Loucy (cell line): ENCODE measurements around the gene KIF13A.

Experiments used
- H2AFZ ChIP-seq: fragments of 200-600 bp; sonication (generic); 2 replicates; pipeline ENCODE4 v1.6.0; 2016; ENCODE audit warnings: antibody characterized with exemption, mild to moderate bottlenecking, low read length, moderate library complexity
- H3F3A ChIP-seq: fragments of 200-600 bp; 2 replicates; pipeline ENCODE4 v1.6.0; 2016; ENCODE audit warnings: antibody characterized with exemption, low read depth, mild to moderate bottlenecking
- H3K27me3 ChIP-seq: fragments of 200-600 bp; sonication (generic); 2 replicates; pipeline ENCODE4 v1.6.1; 2014; ENCODE audit warnings: low read length, mild to moderate bottlenecking; ENCODE audit not compliant: insufficient read depth, poor library complexity, severe bottlenecking
- H3K36me3 ChIP-seq: fragments of 200-600 bp; sonication (generic); 2 replicates; pipeline ENCODE4 v1.6.1; 2016; ENCODE audit warnings: low read length; ENCODE audit not compliant: insufficient read depth
- H3K4me1 ChIP-seq: fragments of 200-600 bp; sonication (generic); 2 replicates; pipeline ENCODE4 v1.5.1; 2014; ENCODE audit warnings: low read length, mild to moderate bottlenecking; ENCODE audit not compliant: insufficient read depth, poor library complexity, severe bottlenecking
- H3K4me2 ChIP-seq: fragments of 200-600 bp; sonication (generic); 2 replicates; pipeline ENCODE4 v1.6.0; 2014; ENCODE audit warnings: antibody characterized with exemption, low read length, low read depth, mild to moderate bottlenecking; ENCODE audit not compliant: poor library complexity, severe bottlenecking
- H3K4me3 ChIP-seq: fragments of 200-600 bp; sonication (generic); 2 replicates; pipeline ENCODE4 v1.5.1; 2014; ENCODE audit warnings: low read length, mild to moderate bottlenecking, mixed read lengths; ENCODE audit not compliant: poor library complexity, severe bottlenecking
- H3K79me2 ChIP-seq: fragments of 200-600 bp; sonication (generic); 2 replicates; pipeline ENCODE4 v1.6.1; 2014; ENCODE audit warnings: low read length; ENCODE audit not compliant: insufficient read depth
- H3K9ac ChIP-seq: fragments of 200-600 bp; sonication (generic); 2 replicates; pipeline ENCODE4 v1.6.0; 2014; ENCODE audit warnings: mild to moderate bottlenecking, low read depth, low read length, moderate library complexity; ENCODE audit not compliant: poor library complexity, severe bottlenecking
- H3K9me2 ChIP-seq: fragments of 200-600 bp; sonication (generic); replicated peaks from 2 replicates; pipeline ENCODE4 v1.6.1; 2016; ENCODE audit warnings: low read depth, low read length, mixed read lengths
- H3K9me3 ChIP-seq: fragments of 200-600 bp; sonication (generic); 2 replicates; pipeline ENCODE4 v1.6.1; 2014; ENCODE audit warnings: mild to moderate bottlenecking, antibody characterized with exemption, low read length, low read depth; ENCODE audit not compliant: insufficient read depth
- H4K20me1 ChIP-seq: fragments of 200-600 bp; sonication (generic); 2 replicates; pipeline ENCODE4 v1.6.0; 2014; ENCODE audit warnings: antibody characterized with exemption, low read length, mild to moderate bottlenecking; ENCODE audit not compliant: insufficient read depth, poor library complexity, severe bottlenecking
- EZH2phosphoT487 ChIP-seq: fragments of 200-600 bp; IDR thresholded peaks from 2 replicates; pipeline ENCODE4 v1.6.1; 2018; ENCODE audit warnings: antibody characterized with exemption, mild to moderate bottlenecking, moderate library complexity, borderline replicate concordance
- TF ChIP-seq, protein P1 (sequence below): fragments of 200-600 bp; sonication (generic); conservative IDR thresholded peaks from 2 replicates; pipeline ENCODE4 v1.5.1; 2014; ENCODE audit warnings: mild to moderate bottlenecking, antibody characterized with exemption, low read length

KIF13A gene

DNA sequence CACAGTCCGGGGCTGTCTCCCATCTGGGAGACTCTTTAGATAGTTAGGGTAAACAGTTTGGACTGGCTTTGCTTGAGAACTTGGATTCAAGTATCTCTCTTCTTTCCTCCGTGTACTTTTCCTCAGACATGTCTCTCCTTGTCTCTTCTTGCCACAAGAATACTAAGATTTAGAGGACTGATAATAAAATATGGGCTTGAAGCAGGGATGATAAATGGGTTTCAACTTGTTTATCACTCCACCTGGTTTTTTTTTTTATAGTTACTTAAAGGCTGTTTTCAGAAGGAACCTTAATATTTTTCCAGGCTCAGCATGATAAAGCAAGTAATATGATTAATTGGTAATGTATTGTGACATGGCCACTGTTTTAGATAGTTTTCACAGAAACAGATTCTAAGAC lies 40.9 kb upstream of the KIF13A start:
- TF ChIP-seq EZH2phosphoT487, result no peak
- TF ChIP-seq, protein P1, sequence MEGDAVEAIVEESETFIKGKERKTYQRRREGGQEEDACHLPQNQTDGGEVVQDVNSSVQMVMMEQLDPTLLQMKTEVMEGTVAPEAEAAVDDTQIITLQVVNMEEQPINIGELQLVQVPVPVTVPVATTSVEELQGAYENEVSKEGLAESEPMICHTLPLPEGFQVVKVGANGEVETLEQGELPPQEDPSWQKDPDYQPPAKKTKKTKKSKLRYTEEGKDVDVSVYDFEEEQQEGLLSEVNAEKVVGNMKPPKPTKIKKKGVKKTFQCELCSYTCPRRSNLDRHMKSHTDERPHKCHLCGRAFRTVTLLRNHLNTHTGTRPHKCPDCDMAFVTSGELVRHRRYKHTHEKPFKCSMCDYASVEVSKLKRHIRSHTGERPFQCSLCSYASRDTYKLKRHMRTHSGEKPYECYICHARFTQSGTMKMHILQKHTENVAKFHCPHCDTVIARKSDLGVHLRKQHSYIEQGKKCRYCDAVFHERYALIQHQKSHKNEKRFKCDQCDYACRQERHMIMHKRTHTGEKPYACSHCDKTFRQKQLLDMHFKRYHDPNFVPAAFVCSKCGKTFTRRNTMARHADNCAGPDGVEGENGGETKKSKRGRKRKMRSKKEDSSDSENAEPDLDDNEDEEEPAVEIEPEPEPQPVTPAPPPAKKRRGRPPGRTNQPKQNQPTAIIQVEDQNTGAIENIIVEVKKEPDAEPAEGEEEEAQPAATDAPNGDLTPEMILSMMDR, result no peak
- no peaks in the 10 kb centered on the region for H3K9me2 ChIP-seq

DNA sequence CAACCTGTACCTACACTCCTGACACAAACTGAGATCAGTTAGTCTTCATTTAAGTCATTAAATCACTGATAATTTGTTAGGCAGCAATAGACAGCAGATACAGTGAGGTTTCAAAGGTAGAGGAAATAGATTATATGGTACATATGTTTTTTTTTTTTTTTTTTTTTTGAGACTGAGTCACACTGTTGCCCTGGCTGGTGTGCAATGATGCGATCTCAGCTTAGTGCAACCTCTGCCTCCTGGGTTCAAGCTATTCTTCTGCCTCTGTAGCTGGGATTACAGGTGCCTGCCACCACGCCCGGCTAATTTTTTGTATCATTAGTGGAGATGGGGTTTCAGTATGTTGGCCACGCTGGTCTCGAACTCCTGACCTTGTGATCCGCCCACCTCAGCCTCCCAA lies 38.2 kb upstream of the KIF13A start:
- Histone ChIP-seq H3F3A (no peaks in the 10 kb centered on the region), H3K9me2 (no peaks in the 10 kb centered on the region), H4K20me1 (no peaks in the 10 kb centered on the region), H3K4me1 (no peaks in the 10 kb centered on the region), H3K79me2 (no peaks in the 10 kb centered on the region), H3K36me3 (no peaks in the 10 kb centered on the region), H3K4me3 (no peak overlapping the region), H2AFZ (no peak overlapping the region), H3K27me3 (no peaks in the 10 kb centered on the region), H3K9me3 (no peaks in the 10 kb centered on the region), H3K9ac (no peak overlapping the region), H3K4me2 (no peak overlapping the region)
- no peak for TF ChIP-seq EZH2phosphoT487
- TF ChIP-seq, protein P1, result no peak

More for the DNA sequence above, 40.9 kb upstream of the KIF13A start:
- Histone ChIP-seq H3K9ac (no peak overlapping the region), H3K36me3 (no peaks in the 10 kb centered on the region), H4K20me1 (no peaks in the 10 kb centered on the region), H3K27me3 (no peaks in the 10 kb centered on the region), H3K9me3 (no peaks in the 10 kb centered on the region), H3F3A (no peaks in the 10 kb centered on the region), H3K4me1 (no peaks in the 10 kb centered on the region), H3K4me3 (no peak overlapping the region), H2AFZ (no peak overlapping the region), H3K79me2 (no peaks in the 10 kb centered on the region), H3K4me2 (no peak overlapping the region)

DNA sequence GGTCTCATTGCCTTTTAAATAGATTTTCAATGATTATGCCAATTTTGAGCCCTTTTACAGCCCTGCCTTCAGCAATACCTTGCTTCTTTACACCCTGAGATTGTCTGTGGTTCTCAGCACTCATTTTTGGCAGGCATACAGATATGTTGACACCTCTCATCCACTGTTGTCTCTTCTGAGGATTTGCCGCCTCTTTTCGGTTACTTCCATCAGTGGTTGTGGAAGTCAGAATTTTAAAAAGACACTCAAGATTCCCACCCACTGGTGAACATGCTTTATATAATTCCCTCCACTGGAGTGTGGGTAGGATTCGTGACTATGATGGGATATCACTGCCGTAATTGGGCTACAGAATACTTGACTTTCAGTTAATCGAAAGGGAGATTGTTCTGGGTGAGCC lies 37.4 kb upstream of the KIF13A start:
- Histone ChIP-seq H3K79me2 (no peaks in the 10 kb centered on the region), H3K27me3 (no peaks in the 10 kb centered on the region), H4K20me1 (no peaks in the 10 kb centered on the region), H2AFZ (no peak overlapping the region), H3K4me2 (no peak overlapping the region), H3K4me3 (no peak overlapping the region), H3K4me1 (no peaks in the 10 kb centered on the region), H3F3A (no peaks in the 10 kb centered on the region), H3K36me3 (no peaks in the 10 kb centered on the region), H3K9me3 (no peaks in the 10 kb centered on the region), H3K9ac (no peak overlapping the region), H3K9me2 (no peaks in the 10 kb centered on the region)
- TF ChIP-seq, protein P1, result no peak
- TF ChIP-seq EZH2phosphoT487, result no peak
